Lower leg skin (tissue), 3 donors: Measurements from ENCODE around the gene HOXC6.

Experiments used
- CTCF ChIP-seq, 3 donors: fragments of 450-650 bp; IDR thresholded peaks; one replicate each; pipeline ENCODE4 v1.5.1; 2016; ENCODE audit warnings: antibody characterized with exemption in 3 of 3, mild to moderate bottlenecking in 3 of 3, moderate library complexity in 2 of 3
- POLR2A ChIP-seq, 2 donors: fragments of 450-650 bp; IDR thresholded peaks; one replicate each; pipeline ENCODE4 v1.6.1; 2016 to 2017; ENCODE audit warnings: antibody characterized with exemption in 2 of 2, mild to moderate bottlenecking in 1 of 2, moderate library complexity in 1 of 2

GRCh38 chr12:54042970-54043853 is 15.0 kb downstream of the HOXC6 start:
- TF ChIP-seq POLR2A (IDR thresholded peaks at IDR 0.05) (no peak), CTCF (IDR thresholded peaks at IDR 0.05) (no peak)
